ENCODE results near the gene COPB1. TPM values are rescaled to one million over a fixed set of nuclear protein-coding genes. Genes with fewer than 3 reads are reported as not detected.

The COPB1 gene
- total and polyA plus RNA-seq, 4 donors = 32.1 to 140 (median 74.5) TPM

GRCh38 chr11:14446701-14447169 lies 52.9 kb downstream of the COPB1 start:
- Histone ChIP-seq H3K4me1 (ENCODE audit: control insufficient read depth in 4 of 4, insufficient read depth in 4 of 4, low read length in 3 of 4) (peaks cover 0 to 5% (median 0%) of the 10 kb centered on the region in 4 donors), H3K27ac (ENCODE audit: low read depth in 1 of 2, low read length in 2 of 2) (no peak overlapping the region)

More at GRCh38 chr11:14446701-14447169, 52.9 kb downstream of the COPB1 start:
- DNase-seq (ENCODE audit: low spot score) = no peak
- peaks cover 0 to 1% (median under 1%) of the 10 kb centered on the region in 4 donors for H3K36me3 ChIP-seq (ENCODE audit: control insufficient read depth in 4 of 4, insufficient read depth in 3 of 4, low read depth in 1 of 4, low read length in 3 of 4)
- no peaks in the 10 kb centered on the region for H3K9me3 ChIP-seq (ENCODE audit: control insufficient read depth in 4 of 4, low read length in 3 of 4)
- no peak overlapping the region for H3K4me3 ChIP-seq (ENCODE audit: low read depth in 1 of 3, low read length in 3 of 3)
- H3K27me3 ChIP-seq (ENCODE audit: control insufficient read depth in 4 of 4, insufficient read depth in 4 of 4, low read length in 3 of 4) = no peaks in the 10 kb centered on the region
- no peak for TF ChIP-seq MAX (IDR thresholded peaks at IDR 0.05)
- TF ChIP-seq TAF1 (conservative IDR thresholded peaks at IDR 0.05) = no peak
- no peak for TF ChIP-seq FOXA1 (IDR thresholded peaks at IDR 0.05)
- no peak for TF ChIP-seq ZBTB33 (IDR thresholded peaks at IDR 0.05)
- no peak for TF ChIP-seq JUND (IDR thresholded peaks at IDR 0.05)
- no peak for TF ChIP-seq HNF4G (IDR thresholded peaks at IDR 0.05)
- no peak for TF ChIP-seq HNF4A (conservative IDR thresholded peaks at IDR 0.05)
- no peak for TF ChIP-seq CTCF (IDR thresholded peaks at IDR 0.05; ENCODE audit: low read depth, low read length, missing input control)
- TF ChIP-seq NR2F2 (IDR thresholded peaks at IDR 0.05) = no peak
- TF ChIP-seq ATF3 (IDR thresholded peaks at IDR 0.05) = no peak
- no peak for TF ChIP-seq SP1 (IDR thresholded peaks at IDR 0.05)
- no peak for TF ChIP-seq RAD21 (IDR thresholded peaks at IDR 0.05)
- TF ChIP-seq REST (IDR thresholded peaks at IDR 0.05) = no peak
- no peak for TF ChIP-seq FOXA2 (IDR thresholded peaks at IDR 0.05)
- no peak overlapping the region for H3K9ac ChIP-seq (ENCODE audit: low read depth in 1 of 2, low read length in 2 of 2)
